MM.1S (cell line): ENCODE data around the gene FPR3.
"Not testable (repeated sequence)": the region's sequence is repeated elsewhere in the genome, so short reads cannot be mapped to it uniquely, and the experiment has no call there.

ENCODE experiments used
- DNase-seq: peaks from one replicate; pipeline ENCODE4 v3.0.0-alpha.2; 2015
- H2AFZ ChIP-seq: fragments of 300-600 bp; sonication (generic); 2 replicates; pipeline ENCODE4 v1.6.0; 2016; ENCODE audit warnings: antibody characterized with exemption, low read length
- H3F3A ChIP-seq: fragments of 300-600 bp; sonication (generic); 2 replicates; pipeline ENCODE4 v1.6.1; 2016; ENCODE audit warnings: mild to moderate bottlenecking, antibody characterized with exemption, low read length, moderate library complexity, mixed read lengths; ENCODE audit not compliant: insufficient read depth
- H3K27ac ChIP-seq: fragments of 300-600 bp; sonication (generic); 2 replicates; pipeline ENCODE4 v1.5.1; 2016; ENCODE audit warnings: mild to moderate bottlenecking, low read length
- H3K27me3 ChIP-seq: fragments of 300-600 bp; sonication (generic); replicated peaks from 2 replicates; pipeline ENCODE4 v1.6.0; 2016; ENCODE audit warnings: low read length; ENCODE audit not compliant: insufficient read depth
- H3K36me3 ChIP-seq: fragments of 300-600 bp; sonication (generic); replicated peaks from 2 replicates; pipeline ENCODE4 v1.6.1; 2016; ENCODE audit warnings: mild to moderate bottlenecking, low read length, mixed read lengths; ENCODE audit not compliant: insufficient read depth
- H3K4me1 ChIP-seq: fragments of 300-600 bp; sonication (generic); 2 replicates; pipeline ENCODE4 v1.6.1; 2016; ENCODE audit warnings: low read length, mixed read lengths
- H3K4me2 ChIP-seq: fragments of 300-600 bp; sonication (generic); 2 replicates; pipeline ENCODE4 v1.6.0; 2016; ENCODE audit warnings: low read depth, low read length
- H3K4me3 ChIP-seq: fragments of 300-600 bp; sonication (generic); 2 replicates; pipeline ENCODE4 v1.5.1; 2016; ENCODE audit warnings: low read length, mixed read lengths
- H3K79me2 ChIP-seq: fragments of 300-600 bp; sonication (generic); 2 replicates; pipeline ENCODE4 v1.6.1; 2016; ENCODE audit warnings: mixed run types, low read length, mixed read lengths
- H3K9ac ChIP-seq: fragments of 300-600 bp; sonication (generic); 2 replicates; pipeline ENCODE4 v1.6.1; 2016; ENCODE audit warnings: low read length, mixed read lengths
- H3K9me2 ChIP-seq: fragments of 300-600 bp; sonication (generic); replicated peaks from 2 replicates; pipeline ENCODE4 v1.6.1; 2016; ENCODE audit warnings: mild to moderate bottlenecking, low read length, mixed read lengths; ENCODE audit not compliant: insufficient read depth
- H3K9me3 ChIP-seq: fragments of 300-600 bp; sonication (generic); replicated peaks from 2 replicates; pipeline ENCODE4 v1.6.1; 2016; ENCODE audit warnings: mild to moderate bottlenecking, low read length, mixed read lengths; ENCODE audit not compliant: insufficient read depth
- H4K20me1 ChIP-seq: fragments of 300-600 bp; sonication (generic); 2 replicates; pipeline ENCODE4 v1.6.1; 2016; ENCODE audit warnings: mild to moderate bottlenecking, low read length, moderate library complexity, mixed read lengths; ENCODE audit not compliant: insufficient read depth
- EZH2 ChIP-seq: fragments of 300-600 bp; sonication (generic); optimal IDR thresholded peaks from 2 replicates; pipeline ENCODE3; 2017; ENCODE audit warnings: low read depth, mild to moderate bottlenecking, antibody characterized with exemption, low read length, mixed read lengths
- EZH2phosphoT487 ChIP-seq: fragments of 300-600 bp; sonication (generic); IDR thresholded peaks from 2 replicates; pipeline ENCODE4 v1.6.1; 2018; ENCODE audit warnings: antibody characterized with exemption, low read length
- TF ChIP-seq, protein P1 (sequence below): fragments of 300-600 bp; sonication (generic); IDR thresholded peaks from 2 replicates; pipeline ENCODE4 v1.5.1; 2016; ENCODE audit warnings: antibody characterized with exemption, low read length, mixed read lengths

The FPR3 gene

DNA sequence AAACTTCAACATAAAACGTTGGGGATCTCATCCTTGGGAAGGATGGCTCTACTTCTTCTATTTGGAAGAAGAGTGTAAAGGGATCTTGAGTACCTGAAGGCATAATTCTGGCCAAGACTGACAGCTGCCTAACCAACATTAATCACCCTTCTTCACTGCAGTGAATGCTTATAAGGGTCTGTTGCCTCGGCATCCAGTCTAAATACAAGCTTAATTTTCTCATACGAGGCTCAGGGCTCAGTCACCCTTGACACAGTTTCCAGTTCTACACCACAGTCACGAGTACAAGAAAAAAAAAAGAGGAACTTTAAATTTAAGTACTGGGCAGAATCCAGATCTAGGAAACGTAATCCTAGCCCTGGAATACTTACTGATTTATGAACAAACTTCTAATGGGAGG, 9.0 kb downstream of the FPR3 start:
- no peaks in the 10 kb centered on the region for H3K36me3 ChIP-seq
- no peaks in the 10 kb centered on the region for H3K4me1 ChIP-seq
- TF ChIP-seq, protein P1, sequence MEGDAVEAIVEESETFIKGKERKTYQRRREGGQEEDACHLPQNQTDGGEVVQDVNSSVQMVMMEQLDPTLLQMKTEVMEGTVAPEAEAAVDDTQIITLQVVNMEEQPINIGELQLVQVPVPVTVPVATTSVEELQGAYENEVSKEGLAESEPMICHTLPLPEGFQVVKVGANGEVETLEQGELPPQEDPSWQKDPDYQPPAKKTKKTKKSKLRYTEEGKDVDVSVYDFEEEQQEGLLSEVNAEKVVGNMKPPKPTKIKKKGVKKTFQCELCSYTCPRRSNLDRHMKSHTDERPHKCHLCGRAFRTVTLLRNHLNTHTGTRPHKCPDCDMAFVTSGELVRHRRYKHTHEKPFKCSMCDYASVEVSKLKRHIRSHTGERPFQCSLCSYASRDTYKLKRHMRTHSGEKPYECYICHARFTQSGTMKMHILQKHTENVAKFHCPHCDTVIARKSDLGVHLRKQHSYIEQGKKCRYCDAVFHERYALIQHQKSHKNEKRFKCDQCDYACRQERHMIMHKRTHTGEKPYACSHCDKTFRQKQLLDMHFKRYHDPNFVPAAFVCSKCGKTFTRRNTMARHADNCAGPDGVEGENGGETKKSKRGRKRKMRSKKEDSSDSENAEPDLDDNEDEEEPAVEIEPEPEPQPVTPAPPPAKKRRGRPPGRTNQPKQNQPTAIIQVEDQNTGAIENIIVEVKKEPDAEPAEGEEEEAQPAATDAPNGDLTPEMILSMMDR = no peak
- TF ChIP-seq EZH2 = no peak
- TF ChIP-seq EZH2phosphoT487 = no peak
- H3F3A ChIP-seq = no peaks in the 10 kb centered on the region
- no peaks in the 10 kb centered on the region for H3K79me2 ChIP-seq
- no peaks in the 10 kb centered on the region for H3K9me2 ChIP-seq
- no peaks in the 10 kb centered on the region for H3K9me3 ChIP-seq
- no peak overlapping the region for H3K27ac ChIP-seq
- H3K4me2 ChIP-seq = no peak overlapping the region
- H2AFZ ChIP-seq = no peak overlapping the region
- no peaks in the 10 kb centered on the region for H4K20me1 ChIP-seq
- H3K27me3 ChIP-seq = no peaks in the 10 kb centered on the region
- H3K9ac ChIP-seq = no peak overlapping the region
- no peak overlapping the region for H3K4me3 ChIP-seq
- no peak for DNase-seq

DNA sequence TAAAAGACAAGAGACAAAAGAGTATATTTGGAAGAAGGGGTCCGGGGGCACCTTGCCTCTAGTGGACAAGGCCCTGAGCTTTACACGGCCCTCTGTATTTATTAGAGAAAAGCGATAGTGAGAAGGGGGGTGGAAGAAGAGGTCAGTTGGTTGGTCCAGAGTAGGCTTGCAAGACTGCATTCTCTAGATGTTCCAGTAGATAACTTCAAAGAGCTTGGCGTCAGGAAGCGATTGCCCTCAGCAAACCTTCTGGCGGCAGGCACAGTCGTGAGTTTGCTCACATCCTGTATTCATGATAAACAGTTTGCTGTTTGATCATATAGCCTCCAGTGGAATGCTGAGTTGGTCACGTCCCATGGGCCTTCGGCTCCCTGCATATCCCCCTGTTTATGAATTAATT, 9.8 kb downstream of the FPR3 start:
- not testable (repeated sequence) for H3K4me3 ChIP-seq, H3F3A ChIP-seq, H3K9me2 ChIP-seq, H3K4me2 ChIP-seq, H3K27ac ChIP-seq, H2AFZ ChIP-seq, H3K9me3 ChIP-seq, DNase-seq, H4K20me1 ChIP-seq, H3K79me2 ChIP-seq, H3K36me3 ChIP-seq, H3K4me1 ChIP-seq, H3K9ac ChIP-seq, H3K27me3 ChIP-seq

DNA sequence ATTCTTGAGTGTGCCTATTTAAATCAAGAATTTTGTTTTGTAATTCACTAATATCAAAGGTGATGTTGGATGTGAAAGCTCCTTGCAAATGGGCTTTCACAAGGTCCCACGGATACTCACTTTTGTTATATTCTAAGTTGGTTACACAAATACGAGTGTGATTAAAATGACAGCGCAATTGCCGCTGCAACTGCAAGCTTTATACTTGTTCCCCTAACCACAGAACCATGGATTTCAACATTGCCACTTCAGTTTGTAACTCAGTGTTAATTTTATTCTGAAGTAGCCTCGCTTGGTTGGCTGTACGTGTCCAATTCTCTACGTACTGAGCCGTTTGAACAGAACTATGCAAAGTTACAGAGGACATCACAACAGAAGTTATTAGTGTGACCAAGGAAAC, 10.4 kb downstream of the FPR3 start:
- H3K27me3 ChIP-seq, H3K79me2 ChIP-seq, H3K4me1 ChIP-seq, H3K4me3 ChIP-seq, H2AFZ ChIP-seq, H3F3A ChIP-seq, H3K9me2 ChIP-seq, H4K20me1 ChIP-seq, H3K4me2 ChIP-seq, H3K27ac ChIP-seq, H3K36me3 ChIP-seq, H3K9me3 ChIP-seq, H3K9ac ChIP-seq, DNase-seq: not testable (repeated sequence)

DNA sequence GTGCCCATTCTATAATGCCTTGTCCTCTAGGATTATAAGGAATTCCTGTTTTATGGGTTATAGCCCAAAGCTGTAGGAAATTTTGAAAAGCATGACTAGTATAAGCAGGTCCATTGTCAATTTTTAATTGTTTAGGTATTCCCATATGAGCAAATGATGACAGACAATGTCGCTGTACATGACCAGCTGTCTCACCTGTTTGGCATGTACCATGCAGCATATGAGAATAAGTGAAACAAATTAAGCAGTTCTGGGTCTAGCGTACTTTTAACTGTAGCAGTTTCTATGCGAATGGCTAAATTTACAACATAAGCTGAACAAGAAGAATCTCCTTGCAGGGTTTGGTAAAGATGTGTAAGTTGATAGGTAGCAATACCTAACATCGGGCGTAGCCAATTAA, 11.6 kb downstream of the FPR3 start:
- not testable (repeated sequence) for H3K27ac ChIP-seq, H3K4me1 ChIP-seq, H3K27me3 ChIP-seq

DNA sequence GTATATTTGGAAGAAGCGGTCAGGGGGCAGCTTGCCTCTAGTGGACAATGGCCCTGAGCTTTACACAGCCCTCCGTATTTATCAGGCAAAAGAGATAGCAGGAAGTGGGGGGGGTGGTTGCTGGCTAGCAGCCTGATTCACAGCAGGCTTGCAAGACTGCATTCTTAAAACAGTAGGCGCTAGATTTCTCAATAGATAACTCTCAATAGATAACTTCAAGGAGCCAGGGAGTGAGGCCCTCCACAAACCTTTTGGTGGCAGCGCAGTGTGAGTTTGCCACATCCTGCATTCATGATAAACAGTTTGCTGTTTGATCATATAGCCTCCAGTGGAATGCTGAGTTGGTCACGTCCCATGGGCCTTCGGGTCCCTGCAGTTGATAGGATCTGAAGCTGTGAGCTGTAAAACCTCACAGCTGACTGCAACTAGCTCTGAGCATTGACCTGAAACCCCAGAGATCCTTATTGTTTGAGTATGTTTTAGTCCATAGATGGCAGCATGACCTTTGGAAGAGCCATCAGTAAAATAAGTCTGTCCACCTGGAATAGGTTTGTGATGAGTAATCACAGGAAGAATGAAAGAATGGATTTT, 12.2 kb downstream of the FPR3 start:
- no peaks in the 10 kb centered on the region for H3K9me3 ChIP-seq
- no peaks in the 10 kb centered on the region for H4K20me1 ChIP-seq
- H2AFZ ChIP-seq = no peak overlapping the region
- H3K4me1 ChIP-seq = no peaks in the 10 kb centered on the region
- no peaks in the 10 kb centered on the region for H3K79me2 ChIP-seq
- H3K36me3 ChIP-seq = no peaks in the 10 kb centered on the region
- no peaks in the 10 kb centered on the region for H3F3A ChIP-seq
- no peak overlapping the region for H3K27ac ChIP-seq
- H3K4me2 ChIP-seq = no peak overlapping the region
- no peak overlapping the region for H3K4me3 ChIP-seq
- DNase-seq = no peak
- H3K9me2 ChIP-seq = no peaks in the 10 kb centered on the region
- no peaks in the 10 kb centered on the region for H3K27me3 ChIP-seq
- no peak overlapping the region for H3K9ac ChIP-seq
- TF ChIP-seq, protein P1 = no peak
- TF ChIP-seq EZH2phosphoT487 (no peak), EZH2 (no peak)

More for the DNA sequence above, 11.6 kb downstream of the FPR3 start:
- H3K9ac ChIP-seq, H3K4me3 ChIP-seq, H3K4me2 ChIP-seq, DNase-seq, H4K20me1 ChIP-seq, H3F3A ChIP-seq, H3K9me3 ChIP-seq, H2AFZ ChIP-seq, H3K9me2 ChIP-seq, H3K79me2 ChIP-seq, H3K36me3 ChIP-seq: not testable (repeated sequence)
